B cell (primary cell): Measurements from ENCODE around the gene EPM2A. TPM values are rescaled to one million over a fixed set of nuclear protein-coding genes. Genes with fewer than 3 reads are reported as not detected.

Experiments used
- ATAC-seq: fragments of 200-7000 bp; cut with Tn5 transposase; one replicate; pipeline ENCODE4 v1.10.0; 2021; ENCODE audit warnings: low read depth, mild to moderate bottlenecking, moderate number of reproducible peaks, moderate library complexity
- CTCF ChIA-PET: fragments of 350-600 bp; sonication (Branson Sonifier 250); formaldehyde crosslinking; loops from one replicate; lab custom pipeline; 2021; ENCODE audit warnings: antibody characterized with exemption, inconsistent platforms; lab: Charles Lee
- POLR2A ChIA-PET: fragments of 350-600 bp; sonication (Branson Sonifier 250); formaldehyde crosslinking; loops from one replicate; lab custom pipeline; 2021; ENCODE audit warnings: antibody characterized with exemption; lab: Charles Lee
- DNase-seq: peaks from one replicate; pipeline ENCODE4 v3.0.0; 2013
- H2AFZ ChIP-seq: 2 replicates; pipeline ENCODE4 v1.6.1; 2012; ENCODE audit warnings: mild to moderate bottlenecking, low read depth, low read length; ENCODE audit not compliant: insufficient read depth, poor library complexity, severe bottlenecking
- H3K27ac ChIP-seq, 2 donors: 1 replicate in 1 of 2; 2 replicates in 1 of 2; pipeline ENCODE4 v1.5.1; 2012 to 2013; ENCODE audit warnings: low read length in 2 of 2, mild to moderate bottlenecking in 2 of 2, moderate library complexity in 1 of 2
- H3K27me3 ChIP-seq, 4 experiments: fragments of 200-600 bp in 1 of 4; sonication (generic) in 1 of 4; replicated peaks in 1 of 4; 1 replicate in 2 of 4; 2 replicates in 2 of 4; pipeline versions ENCODE4 v1.6.1 to v1.7.0; 2013 to 2016; ENCODE audit warnings: low read length in 3 of 4, mild to moderate bottlenecking in 2 of 4, mixed read lengths in 1 of 4, moderate library complexity in 1 of 4; ENCODE audit not compliant: insufficient read depth in 4 of 4, control insufficient read depth in 3 of 4; ENCODE audit errors: control extremely low read depth in 1 of 4
- H3K36me3 ChIP-seq, 2 experiments: replicated peaks in 1 of 2; 1 replicate in 1 of 2; 2 replicates in 1 of 2; pipeline versions ENCODE4 v1.6.1 to v1.7.1; 2013; ENCODE audit warnings: low read length in 1 of 2; ENCODE audit not compliant: insufficient read depth in 2 of 2, control insufficient read depth in 1 of 2; ENCODE audit errors: control extremely low read depth in 1 of 2, extremely low read depth in 1 of 2
- H3K4me1 ChIP-seq, 2 donors: fragments of 200-600 bp in 1 of 2; sonication (generic) in 1 of 2; 1 replicate in 1 of 2; 2 replicates in 1 of 2; pipeline versions ENCODE4 v1.5.1 to v1.6.1; 2013 to 2017; ENCODE audit warnings: low read length in 2 of 2; ENCODE audit not compliant: control insufficient read depth in 2 of 2, insufficient read depth in 2 of 2
- H3K4me2 ChIP-seq: replicated peaks from 2 replicates; pipeline ENCODE3; 2012; ENCODE audit warnings: mild to moderate bottlenecking, low read depth, low read length; ENCODE audit not compliant: poor library complexity, severe bottlenecking
- H3K4me3 ChIP-seq, 5 experiments: fragments of 200-600 bp in 1 of 5; sonication (generic) in 1 of 5; 1 replicate in 3 of 5; 2 replicates in 2 of 5; pipeline versions ENCODE4 v1.5.1 to v1.7.0; 2011 to 2016; ENCODE audit warnings: low read length in 4 of 5, mild to moderate bottlenecking in 4 of 5, low read depth in 2 of 5, control low read depth in 1 of 5, moderate library complexity in 1 of 5; ENCODE audit not compliant: insufficient read depth in 1 of 5; ENCODE audit errors: control extremely low read depth in 1 of 5, extremely low read depth in 1 of 5
- H3K79me2 ChIP-seq: fragments of 200-600 bp; sonication (generic); one replicate; pipeline ENCODE4 v1.6.0; 2016; ENCODE audit warnings: low read length; ENCODE audit not compliant: control insufficient read depth, insufficient read depth
- H3K9ac ChIP-seq: fragments of 200-600 bp; sonication (generic); 2 replicates; pipeline ENCODE4 v1.6.1; 2017; ENCODE audit warnings: mild to moderate bottlenecking, low read length, moderate library complexity
- H3K9me3 ChIP-seq, 3 donors: one replicate each; pipeline versions ENCODE4 v1.6.1 to v1.7.1; 2013; ENCODE audit warnings: low read length in 2 of 3; ENCODE audit not compliant: control insufficient read depth in 2 of 3, insufficient read depth in 1 of 3; ENCODE audit errors: control extremely low read depth in 1 of 3
- H4K20me1 ChIP-seq: 2 replicates; pipeline ENCODE4 v1.6.0; 2012; ENCODE audit warnings: mild to moderate bottlenecking, low read length; ENCODE audit not compliant: insufficient read depth, control insufficient read depth, poor library complexity, severe bottlenecking
- H3K27ac Mint-ChIP-seq: one replicate; pipeline ENCODE4 v1.8.0; 2021; ENCODE audit warnings: mixed read lengths
- H3K27me3 Mint-ChIP-seq: one replicate; pipeline ENCODE4 v1.8.0; 2021; ENCODE audit warnings: mixed read lengths
- H3K4me1 Mint-ChIP-seq: one replicate; pipeline ENCODE4 v1.8.0; 2021; ENCODE audit warnings: mixed read lengths
- H3K4me3 Mint-ChIP-seq: one replicate; pipeline ENCODE4 v1.8.0; 2021; ENCODE audit warnings: mixed read lengths
- H3K9me3 Mint-ChIP-seq: one replicate; pipeline ENCODE4 v1.8.0; 2022; ENCODE audit warnings: mixed read lengths; ENCODE audit not compliant: insufficient read depth
- EZH2 ChIP-seq: IDR thresholded peaks from 2 replicates; pipeline ENCODE4 v1.6.1; 2012; ENCODE audit warnings: borderline replicate concordance, low read depth, mild to moderate bottlenecking, moderate library complexity, low read length; ENCODE audit not compliant: insufficient read depth, poor library complexity, severe bottlenecking
- WGBS: methylation state at CpG from one replicate; pipeline ENCODE4 v1.1.5; 2013; ENCODE audit warnings: missing lambda C conversion rate; ENCODE audit not compliant: insufficient coverage; 5-methylcytosine and 5-hydroxymethylcytosine counted together
- intact Hi-C: fragments of 100-400 bp; cut with micrococcal nuclease; formaldehyde crosslinking; loops from one replicate; pipeline ENCODE4 v1.10.0; 2022
- polyA plus RNA-seq: library from polyadenylated mRNA; depleted of rRNA; stranded (reverse); fragments of >200 nt; gene quantifications from 2 replicates; pipeline ENCODE4 v1.2.3, GENCODE V29; 2012
- total RNA-seq, 2 donors: library from RNA; stranded (reverse); fragments of 120-200 nt in 1 of 2; gene quantifications; 1 replicate in 1 of 2; 2 replicates in 1 of 2; pipeline versions ENCODE4 v1.2.3 to v1.2.4, GENCODE V29; 2013 to 2022
- TF ChIP-seq, protein P1 (sequence below): fragments of 200-600 bp; IDR thresholded peaks from one replicate; pipeline ENCODE4 v1.8.0; 2022; ENCODE audit warnings: antibody characterized with exemption, mild to moderate bottlenecking

EPM2A gene
- total and polyA plus RNA-seq, 2 donors (not counting 1 experiment from before 2014, with no cell fraction given), result 6.2 to 17.0 TPM

DNA sequence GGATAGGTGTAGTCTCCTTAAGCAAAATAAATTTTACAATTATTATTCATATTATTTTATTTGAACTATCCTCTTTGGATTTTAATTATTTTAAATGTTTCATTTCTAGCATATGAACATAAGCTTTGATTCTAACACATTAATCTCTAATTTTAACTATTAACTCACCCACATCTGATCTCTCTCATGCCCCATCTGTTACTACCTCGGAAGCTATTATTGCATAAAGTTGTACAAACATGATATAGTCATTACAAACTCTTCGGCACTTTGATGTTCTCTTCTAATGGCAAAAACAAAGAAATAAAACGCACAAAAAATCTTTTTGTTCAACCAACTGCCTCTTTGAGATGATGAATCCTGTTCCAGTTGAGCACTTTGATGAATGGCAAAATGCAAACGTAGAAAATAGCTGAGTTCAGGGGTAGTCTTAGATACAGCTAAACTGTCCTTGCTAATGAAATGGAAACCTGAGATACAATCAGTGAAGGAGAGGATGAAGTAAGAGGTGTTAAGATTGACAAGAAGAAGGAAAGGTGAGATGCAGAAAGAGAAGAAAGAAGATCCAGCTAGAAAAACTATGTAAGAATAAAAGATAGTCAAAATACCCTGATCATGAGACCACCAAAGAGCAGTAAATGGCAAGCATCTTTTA, 41.1 kb downstream of the EPM2A start:
- H4K20me1 ChIP-seq, result no peaks in the 10 kb centered on the region
- H3K27ac ChIP-seq, result no peak overlapping the region
- peaks cover 0 to 7% (median 0%) of the 10 kb centered on the region in 3 donors for H3K9me3 ChIP-seq
- H3K4me3 ChIP-seq, result no peak overlapping the region
- H3K9me3 Mint-ChIP-seq, result peaks cover 4% of the 10 kb centered on the region
- POLR2A ChIA-PET, result no interaction called here
- no peak overlapping the region for H3K4me3 Mint-ChIP-seq
- no peaks in the 10 kb centered on the region for H3K27me3 Mint-ChIP-seq
- intact Hi-C loops, result no loop called here
- ATAC-seq, result no peak
- CTCF ChIA-PET, result interaction anchor here (1.0 to 1.9 kb wide), 3 partner anchors 9 to 194 kb away, joined by 3 to 5 read pairs (median 4); no protein-coding TSS in a partner anchor
- no peak for DNase-seq
- H3K79me2 ChIP-seq, result peaks cover 7% of the 10 kb centered on the region
- no peak overlapping the region for H3K4me2 ChIP-seq
- no peak overlapping the region for H3K27ac Mint-ChIP-seq
- no peak overlapping the region for H2AFZ ChIP-seq
- no peaks in the 10 kb centered on the region for H3K27me3 ChIP-seq
- peaks cover 4% of the 10 kb centered on the region for H3K4me1 Mint-ChIP-seq
- H3K36me3 ChIP-seq, result no peaks in the 10 kb centered on the region
- TF ChIP-seq, protein P1, sequence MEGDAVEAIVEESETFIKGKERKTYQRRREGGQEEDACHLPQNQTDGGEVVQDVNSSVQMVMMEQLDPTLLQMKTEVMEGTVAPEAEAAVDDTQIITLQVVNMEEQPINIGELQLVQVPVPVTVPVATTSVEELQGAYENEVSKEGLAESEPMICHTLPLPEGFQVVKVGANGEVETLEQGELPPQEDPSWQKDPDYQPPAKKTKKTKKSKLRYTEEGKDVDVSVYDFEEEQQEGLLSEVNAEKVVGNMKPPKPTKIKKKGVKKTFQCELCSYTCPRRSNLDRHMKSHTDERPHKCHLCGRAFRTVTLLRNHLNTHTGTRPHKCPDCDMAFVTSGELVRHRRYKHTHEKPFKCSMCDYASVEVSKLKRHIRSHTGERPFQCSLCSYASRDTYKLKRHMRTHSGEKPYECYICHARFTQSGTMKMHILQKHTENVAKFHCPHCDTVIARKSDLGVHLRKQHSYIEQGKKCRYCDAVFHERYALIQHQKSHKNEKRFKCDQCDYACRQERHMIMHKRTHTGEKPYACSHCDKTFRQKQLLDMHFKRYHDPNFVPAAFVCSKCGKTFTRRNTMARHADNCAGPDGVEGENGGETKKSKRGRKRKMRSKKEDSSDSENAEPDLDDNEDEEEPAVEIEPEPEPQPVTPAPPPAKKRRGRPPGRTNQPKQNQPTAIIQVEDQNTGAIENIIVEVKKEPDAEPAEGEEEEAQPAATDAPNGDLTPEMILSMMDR, result no peak
- TF ChIP-seq EZH2, result no peak
- WGBS, result 88% methylated on average over 1 of the region's 4 CpGs
- H3K4me1 ChIP-seq, result no peaks in the 10 kb centered on the region
- no peak overlapping the region for H3K9ac ChIP-seq

DNA sequence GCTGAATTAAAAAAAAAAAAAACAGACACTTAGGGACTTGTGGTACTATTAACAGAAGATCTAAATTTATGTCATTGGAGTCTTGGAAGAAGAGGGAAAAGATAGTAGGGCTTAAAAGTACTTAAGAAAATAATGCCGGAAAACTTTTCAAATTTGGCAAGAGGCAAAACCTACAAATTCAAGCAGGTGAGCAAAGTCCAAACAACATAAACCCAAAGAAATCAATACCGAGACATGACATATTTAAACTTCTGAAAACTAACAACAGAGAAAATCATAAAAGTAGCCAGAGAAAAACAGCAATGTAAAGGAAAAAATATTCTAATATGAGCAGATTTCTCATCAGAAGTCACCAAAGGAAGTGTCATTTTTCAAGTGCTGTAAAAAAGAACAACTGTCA, 44.4 kb downstream of the EPM2A start:
- Histone ChIP-seq H3K4me1 (no peaks in the 10 kb centered on the region), H3K9me3 (no peaks in the 10 kb centered on the region), H3K4me2 (no peak overlapping the region), H3K9ac (no peak overlapping the region), H3K79me2 (peaks cover 7% of the 10 kb centered on the region), H3K4me3 (no peak overlapping the region), H2AFZ (no peak overlapping the region), H4K20me1 (no peaks in the 10 kb centered on the region), H3K36me3 (no peaks in the 10 kb centered on the region), H3K27me3 (no peaks in the 10 kb centered on the region), H3K27ac (no peak overlapping the region)
- DNase-seq, result no peak
- CTCF ChIA-PET, result no interaction called here
- H3K27me3 Mint-ChIP-seq, result no peaks in the 10 kb centered on the region
- TF ChIP-seq, protein P1, result no peak
- TF ChIP-seq EZH2, result no peak
- WGBS, result no CpG with 5 or more reads among the region's 2 CpGs
- no peak for ATAC-seq
- H3K4me3 Mint-ChIP-seq, result no peak overlapping the region
- intact Hi-C loops, result no loop called here
- no peak overlapping the region for H3K27ac Mint-ChIP-seq
- POLR2A ChIA-PET, result no interaction called here
- H3K9me3 Mint-ChIP-seq, result no peaks in the 10 kb centered on the region
- H3K4me1 Mint-ChIP-seq, result peaks cover 4% of the 10 kb centered on the region
